Stimulated activated memory B cell treated with anti-CD40 and anti-IgM and Interleukin-4, amounts not matched to agents 10 μg/mL and 1 μg/mL and 100 μg/mL, for 72 hours (primary cell): ENCODE measurements around the gene CAST.
"Not testable (repeated sequence)": the region's sequence is repeated elsewhere in the genome, so short reads cannot be mapped to it uniquely, and the experiment has no call there.

ENCODE experiments used
- ATAC-seq: fragments of 150-1000 bp; cut with Tn5 transposase; 2 replicates; pipeline ENCODE4 v1.10.0; 2021
- H3K27ac Mint-ChIP-seq: one replicate; pipeline ENCODE4 v1.8.0; 2022; ENCODE audit warnings: mild to moderate bottlenecking, mixed read lengths
- H3K27me3 Mint-ChIP-seq: one replicate; pipeline ENCODE4 v1.8.0; 2022; ENCODE audit warnings: mixed read lengths
- H3K36me3 Mint-ChIP-seq: one replicate; pipeline ENCODE4 v1.8.0; 2022; ENCODE audit warnings: mixed read lengths
- H3K4me1 Mint-ChIP-seq: one replicate; pipeline ENCODE4 v1.8.0; 2022; ENCODE audit warnings: mixed read lengths
- H3K4me3 Mint-ChIP-seq: one replicate; pipeline ENCODE4 v1.8.0; 2022; ENCODE audit warnings: mild to moderate bottlenecking, moderate library complexity, mixed read lengths
- H3K9me3 Mint-ChIP-seq: one replicate; pipeline ENCODE4 v1.8.0; 2022; ENCODE audit warnings: mixed read lengths

The CAST gene

DNA sequence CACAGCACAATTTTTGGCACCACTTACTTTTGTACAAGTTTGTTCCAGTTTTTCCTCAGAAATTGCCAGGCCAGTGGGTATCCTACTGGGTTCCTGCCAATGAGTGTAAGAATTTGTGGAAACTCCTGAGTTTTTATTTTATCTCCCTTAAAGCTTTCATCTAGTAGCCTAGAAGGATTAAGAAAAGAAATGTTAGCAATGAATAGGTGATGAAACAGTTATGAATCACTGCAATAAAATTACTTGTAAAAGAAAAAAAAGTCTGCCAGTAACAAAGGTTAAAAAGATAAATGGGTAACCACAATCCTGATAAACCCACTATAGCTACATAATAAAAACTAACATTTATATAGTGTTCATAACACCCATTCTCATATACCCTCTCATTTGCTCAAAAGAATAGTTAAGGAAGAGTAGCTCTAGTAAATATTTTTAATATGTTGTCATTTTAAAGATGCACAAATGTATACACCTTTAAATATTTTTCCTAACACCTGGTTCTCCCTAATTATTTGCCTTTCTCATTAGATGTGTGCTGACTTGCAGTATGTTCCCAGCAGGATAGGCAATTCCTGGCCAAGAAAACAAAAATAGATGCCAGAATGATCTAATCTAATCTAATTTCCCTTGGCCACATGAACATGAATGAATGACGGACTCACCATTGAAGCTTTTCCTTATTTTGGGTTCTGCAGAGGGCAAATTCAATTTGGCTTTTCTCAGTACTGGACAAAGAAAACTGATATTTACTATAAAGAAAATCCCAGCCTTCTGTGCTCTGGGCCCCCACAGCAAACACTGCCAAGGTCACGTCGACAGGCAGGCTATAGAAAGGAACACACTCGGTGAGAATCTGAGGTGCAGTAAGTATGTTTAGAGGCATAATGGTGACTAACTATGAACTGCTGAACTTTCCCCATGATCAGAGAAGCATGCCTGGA, 119.1 kb downstream of the CAST start:
- H3K4me1 Mint-ChIP-seq = no peaks in the 10 kb centered on the region
- ATAC-seq = no peak
- no peaks in the 10 kb centered on the region for H3K27me3 Mint-ChIP-seq
- H3K9me3 Mint-ChIP-seq = no peaks in the 10 kb centered on the region
- H3K27ac Mint-ChIP-seq = no peak overlapping the region
- H3K36me3 Mint-ChIP-seq = peaks cover 61% of the 10 kb centered on the region
- H3K4me3 Mint-ChIP-seq = no peak overlapping the region

DNA sequence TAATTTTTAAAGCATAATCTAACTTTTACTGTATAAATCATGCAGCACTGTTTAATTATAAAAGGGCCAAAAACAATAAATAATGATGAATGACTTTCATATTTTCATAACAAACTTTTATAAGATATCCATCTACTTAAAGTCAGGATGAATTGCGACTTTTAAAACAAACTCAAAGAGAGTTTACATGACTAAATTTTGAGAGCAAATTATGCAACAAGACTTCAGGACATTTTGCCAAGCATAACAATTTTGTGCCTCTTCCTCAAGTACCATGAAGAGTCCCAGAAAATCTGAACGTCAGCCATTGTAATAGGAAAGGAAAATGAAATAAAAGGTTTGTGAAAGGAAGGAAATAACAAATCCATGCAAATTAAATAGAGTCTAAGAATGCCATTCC, 121.2 kb downstream of the CAST start:
- no peak overlapping the region for H3K27ac Mint-ChIP-seq
- H3K27me3 Mint-ChIP-seq = no peaks in the 10 kb centered on the region
- H3K9me3 Mint-ChIP-seq = no peaks in the 10 kb centered on the region
- no peaks in the 10 kb centered on the region for H3K4me1 Mint-ChIP-seq
- no peak for ATAC-seq
- peaks cover 57% of the 10 kb centered on the region for H3K36me3 Mint-ChIP-seq
- no peak overlapping the region for H3K4me3 Mint-ChIP-seq

DNA sequence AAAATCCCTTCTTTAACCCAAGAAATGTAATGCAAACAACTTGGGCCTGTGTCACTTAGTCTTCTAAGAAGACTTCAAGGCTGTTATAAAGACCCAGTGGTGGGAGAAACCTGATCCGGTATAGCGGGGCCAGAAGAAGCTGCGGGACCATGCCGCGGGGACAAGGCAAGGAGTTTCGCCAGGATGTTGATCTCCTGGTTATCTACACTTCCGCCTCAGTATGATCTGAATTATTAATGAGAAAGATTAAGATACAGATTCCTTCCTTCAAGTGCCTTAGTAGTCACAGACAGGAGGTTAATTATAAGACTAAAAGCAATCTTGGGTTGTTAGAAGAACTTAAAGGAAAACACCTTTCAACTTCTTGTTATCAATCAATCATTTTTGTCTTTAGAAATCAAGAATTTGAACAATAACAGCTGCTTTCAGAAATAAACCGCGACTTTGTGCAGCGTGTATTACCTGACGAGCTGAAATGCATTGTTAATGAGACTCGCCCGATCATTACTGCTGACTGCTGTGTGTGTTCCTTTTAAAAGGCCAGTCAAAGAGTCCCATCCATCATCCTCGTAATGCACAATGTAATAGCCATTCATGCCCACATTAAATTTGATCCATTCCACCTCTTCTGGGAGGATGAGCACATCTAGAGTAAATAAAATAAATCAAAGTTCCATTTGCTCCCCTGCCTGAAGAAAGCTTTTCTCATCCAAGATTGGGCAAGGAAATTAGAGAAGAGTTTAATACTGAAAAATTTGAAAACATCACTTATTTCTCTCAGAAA, 123.3 kb downstream of the CAST start:
- Mint-ChIP-seq H3K9me3 (no peaks in the 10 kb centered on the region), H3K36me3 (peaks cover 67% of the 10 kb centered on the region), H3K4me3 (no peak overlapping the region), H3K27ac (peak overlapping the region; percentile 19), H3K27me3 (no peaks in the 10 kb centered on the region), H3K4me1 (no peaks in the 10 kb centered on the region)
- ATAC-seq = no peak

DNA sequence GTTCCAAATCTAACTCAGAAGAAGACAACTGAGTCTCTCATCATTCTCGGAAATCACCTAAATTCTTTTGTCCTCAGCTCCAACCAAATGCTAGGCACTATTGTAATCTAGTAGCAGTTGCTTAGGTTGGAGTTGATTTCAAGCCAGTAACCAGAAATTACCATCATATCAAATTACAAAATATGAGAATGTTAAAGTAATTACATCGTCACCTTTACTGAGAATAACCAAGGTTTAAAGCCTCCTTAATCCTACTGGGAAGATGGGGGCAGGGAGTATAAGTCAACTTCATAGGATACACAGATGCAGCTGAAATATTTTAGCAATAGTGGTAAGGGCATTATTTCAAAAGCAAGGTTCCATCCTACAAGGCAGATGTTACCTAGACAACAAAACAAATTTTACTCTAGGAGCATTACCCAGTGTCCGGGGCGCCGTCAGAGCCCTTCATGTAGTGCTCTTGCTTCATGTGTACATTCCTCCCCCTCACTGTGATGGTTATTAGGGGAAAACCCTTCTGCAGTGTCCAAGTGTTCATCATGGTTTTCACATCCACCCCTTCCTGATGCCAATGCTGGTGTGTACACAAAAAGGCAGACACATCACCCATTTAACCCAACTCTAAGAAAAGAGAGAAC, 126.1 kb downstream of the CAST start:
- Mint-ChIP-seq H3K36me3 (peaks cover 76% of the 10 kb centered on the region), H3K4me3 (no peak overlapping the region), H3K4me1 (no peaks in the 10 kb centered on the region), H3K27me3 (no peaks in the 10 kb centered on the region), H3K9me3 (no peaks in the 10 kb centered on the region), H3K27ac (peak overlapping the region; percentile 34)
- ATAC-seq = no peak

DNA sequence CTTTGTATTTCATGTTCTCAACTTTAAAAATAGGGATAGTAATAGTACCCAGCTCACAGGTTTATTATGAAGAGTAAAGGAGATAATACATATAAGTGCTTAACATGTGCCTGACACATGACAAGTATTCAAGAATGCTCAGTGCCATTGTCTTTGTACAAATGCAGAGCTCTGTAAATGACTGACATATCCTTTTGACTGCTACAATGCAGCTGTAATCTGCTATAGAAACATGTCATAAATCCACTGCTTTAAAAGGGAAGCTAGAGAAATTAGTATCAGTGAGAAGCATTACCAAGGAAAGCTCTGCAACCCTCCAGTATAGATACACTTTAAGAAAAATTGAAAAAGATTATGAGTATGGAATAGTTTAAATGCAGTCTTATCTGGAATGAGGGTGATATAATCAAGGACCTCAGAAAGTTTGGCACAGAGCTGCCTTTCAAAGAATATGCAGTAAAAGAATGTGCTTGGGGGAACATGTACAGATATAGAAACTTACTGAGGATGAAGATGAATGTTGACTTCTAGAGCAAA, 127.7 kb downstream of the CAST start:
- Mint-ChIP-seq H3K27me3 (no peaks in the 10 kb centered on the region), H3K4me1 (no peaks in the 10 kb centered on the region), H3K36me3 (peaks cover 71% of the 10 kb centered on the region), H3K4me3 (no peak overlapping the region), H3K9me3 (no peaks in the 10 kb centered on the region), H3K27ac (no peak overlapping the region)
- no peak for ATAC-seq

DNA sequence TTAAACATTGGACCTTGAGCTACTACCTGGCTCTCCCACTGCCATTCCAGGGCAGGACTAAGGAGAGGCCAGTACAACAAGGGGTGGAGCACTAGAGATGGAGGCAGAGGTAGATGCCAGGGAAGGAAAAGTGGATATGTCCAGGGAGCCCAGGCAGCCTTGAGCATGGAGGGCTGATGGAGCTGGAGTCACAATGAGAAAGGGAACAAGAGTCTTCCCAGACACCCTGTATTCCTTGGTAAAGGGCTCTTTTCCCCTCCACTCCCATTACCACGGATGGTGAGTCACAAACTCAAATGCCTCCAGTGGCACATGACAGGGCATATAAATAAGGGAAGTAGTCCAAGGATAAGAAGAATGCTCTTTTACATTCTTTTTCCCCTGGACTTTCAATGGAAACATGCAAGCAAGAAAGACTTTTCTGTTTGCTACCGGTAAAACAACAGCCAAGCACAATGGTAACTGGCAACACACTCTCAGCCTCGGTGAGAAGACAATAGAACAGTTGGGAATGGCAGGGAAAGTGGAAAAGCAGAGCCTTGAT, 128.9 kb downstream of the CAST start:
- H3K9me3 Mint-ChIP-seq = peaks cover 3% of the 10 kb centered on the region
- H3K36me3 Mint-ChIP-seq = peaks cover 71% of the 10 kb centered on the region
- no peaks in the 10 kb centered on the region for H3K4me1 Mint-ChIP-seq
- no peak overlapping the region for H3K4me3 Mint-ChIP-seq
- no peak for ATAC-seq
- peak overlapping the region; percentile 58 for H3K27ac Mint-ChIP-seq
- no peaks in the 10 kb centered on the region for H3K27me3 Mint-ChIP-seq

DNA sequence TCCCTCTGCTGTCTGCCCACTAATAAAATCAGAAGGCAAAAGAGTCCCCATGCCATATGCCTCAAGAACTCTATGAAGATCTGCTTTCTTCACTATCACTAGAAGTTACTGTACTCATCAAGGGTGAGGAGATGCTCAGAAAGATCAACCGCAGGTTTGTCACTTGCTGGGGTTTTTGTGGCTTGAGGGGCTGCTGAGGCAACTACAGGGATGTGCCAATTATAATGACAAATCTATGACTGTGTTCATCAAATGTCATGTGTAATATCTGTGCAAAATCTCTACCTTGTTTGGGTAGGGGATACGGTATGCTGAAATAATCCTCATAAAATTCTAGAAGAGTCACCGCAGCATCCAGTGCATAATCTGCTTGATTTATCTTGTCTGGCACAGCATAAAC, 132.6 kb downstream of the CAST start:
- Mint-ChIP-seq H3K4me3 (no peak overlapping the region), H3K27ac (no peak overlapping the region), H3K4me1 (no peaks in the 10 kb centered on the region), H3K27me3 (no peaks in the 10 kb centered on the region), H3K9me3 (peaks cover 3% of the 10 kb centered on the region), H3K36me3 (peaks cover 75% of the 10 kb centered on the region)
- no peak for ATAC-seq

DNA sequence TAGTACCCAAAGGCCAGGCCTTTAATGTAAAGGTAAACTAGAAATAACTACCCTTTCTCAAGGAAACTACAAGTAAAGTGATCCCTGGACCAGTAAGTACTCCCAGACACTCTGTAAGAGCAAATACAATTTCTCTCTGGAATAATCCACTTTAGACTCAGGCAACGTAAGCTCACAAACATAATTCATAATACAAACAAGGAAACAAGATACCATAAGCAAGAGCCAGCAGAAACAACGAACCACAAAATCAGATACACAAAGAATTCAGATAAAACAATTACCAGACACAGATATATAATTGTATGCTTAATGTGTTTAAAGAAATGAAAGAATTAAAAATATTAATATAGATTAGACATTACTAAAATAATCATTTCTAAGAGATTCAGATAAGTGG, 133.4 kb downstream of the CAST start:
- Mint-ChIP-seq H3K27me3 (no peaks in the 10 kb centered on the region), H3K27ac (no peak overlapping the region), H3K4me1 (no peaks in the 10 kb centered on the region), H3K4me3 (no peak overlapping the region), H3K9me3 (peaks cover 3% of the 10 kb centered on the region), H3K36me3 (peaks cover 73% of the 10 kb centered on the region)
- ATAC-seq = no peak

DNA sequence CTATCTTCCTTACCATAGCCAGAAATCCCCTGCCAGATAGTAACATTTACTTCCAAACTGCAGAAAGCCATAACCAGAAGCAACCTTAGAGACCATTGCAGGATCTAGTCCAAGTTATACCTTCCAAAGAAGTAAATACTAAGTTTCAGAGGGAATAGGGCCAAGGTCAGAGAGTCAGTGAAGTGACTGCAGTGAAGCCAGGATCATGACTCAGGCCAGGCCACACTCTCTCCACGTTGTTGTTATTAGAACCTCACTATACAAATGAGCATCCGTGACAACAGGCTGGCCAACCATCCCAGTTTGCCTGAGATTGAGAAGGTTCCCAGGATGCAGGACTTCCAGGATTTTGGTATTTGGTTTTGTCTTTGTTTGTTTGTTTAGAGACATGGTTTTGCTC, 134.3 kb downstream of the CAST start:
- Mint-ChIP-seq H3K4me3 (no peak overlapping the region), H3K27ac (no peak overlapping the region), H3K4me1 (no peaks in the 10 kb centered on the region), H3K36me3 (peaks cover 73% of the 10 kb centered on the region), H3K9me3 (peaks cover 3% of the 10 kb centered on the region), H3K27me3 (no peaks in the 10 kb centered on the region)
- no peak for ATAC-seq

DNA sequence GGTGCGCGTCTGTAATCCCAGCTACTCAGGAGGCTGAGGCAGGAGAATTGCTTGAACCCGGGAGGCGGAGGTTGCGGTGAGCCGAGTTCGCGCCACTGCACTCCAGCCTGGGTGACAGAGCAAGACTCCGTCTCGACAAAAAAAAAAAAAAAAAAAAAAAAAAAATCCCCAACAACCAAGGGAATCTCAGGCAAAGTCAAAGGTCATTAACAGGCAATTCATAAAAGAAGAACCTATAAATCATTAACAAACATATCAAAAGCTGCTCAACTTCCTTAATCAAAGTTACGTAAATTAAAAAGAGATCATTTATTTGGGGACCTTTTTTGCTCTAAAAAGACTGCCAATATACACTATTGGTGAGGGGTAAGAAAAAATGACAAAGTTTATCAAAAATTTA, 139.5 kb downstream of the CAST start:
- ATAC-seq, H3K9me3 Mint-ChIP-seq, H3K4me3 Mint-ChIP-seq, H3K27ac Mint-ChIP-seq, H3K27me3 Mint-ChIP-seq: not testable (repeated sequence)
- Mint-ChIP-seq H3K4me1 (peaks cover 40% of the 10 kb centered on the region), H3K36me3 (peaks cover 58% of the 10 kb centered on the region)

DNA sequence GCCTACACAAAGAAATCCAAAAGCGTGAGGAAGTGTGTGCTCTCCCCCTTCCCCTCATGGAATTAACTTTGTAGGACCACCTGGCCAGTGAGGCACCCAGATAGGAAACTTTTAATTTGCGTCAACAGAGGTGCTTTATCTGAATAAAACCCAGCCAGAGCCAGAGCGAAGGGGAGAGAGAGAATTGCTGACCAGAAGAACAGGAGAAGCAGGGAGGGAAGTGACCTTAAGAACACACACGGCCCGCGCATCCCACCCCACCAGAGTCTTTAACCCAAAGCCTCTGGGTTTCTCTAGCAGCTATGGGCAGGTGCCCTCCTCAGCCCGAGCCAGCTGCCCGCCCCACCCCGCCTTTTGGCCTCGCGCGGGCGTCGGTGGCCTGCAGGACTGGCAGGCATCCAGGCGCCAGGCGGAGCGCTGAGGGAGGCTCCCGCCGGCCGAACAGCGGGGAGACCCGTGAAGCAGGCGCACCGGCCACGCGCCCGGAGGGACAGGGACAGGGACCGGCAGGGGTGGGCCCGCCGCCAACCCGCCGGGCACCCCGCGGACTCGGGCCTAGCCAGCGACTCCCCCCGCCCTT, 145.0 kb downstream of the CAST start:
- Mint-ChIP-seq H3K4me3 (peak overlapping the region; percentile 93), H3K36me3 (peaks cover 18% of the 10 kb centered on the region), H3K27me3 (no peaks in the 10 kb centered on the region), H3K4me1 (peaks cover 49% of the 10 kb centered on the region), H3K27ac (peak overlapping the region; percentile 98), H3K9me3 (no peaks in the 10 kb centered on the region)
- ATAC-seq = no peak

DNA sequence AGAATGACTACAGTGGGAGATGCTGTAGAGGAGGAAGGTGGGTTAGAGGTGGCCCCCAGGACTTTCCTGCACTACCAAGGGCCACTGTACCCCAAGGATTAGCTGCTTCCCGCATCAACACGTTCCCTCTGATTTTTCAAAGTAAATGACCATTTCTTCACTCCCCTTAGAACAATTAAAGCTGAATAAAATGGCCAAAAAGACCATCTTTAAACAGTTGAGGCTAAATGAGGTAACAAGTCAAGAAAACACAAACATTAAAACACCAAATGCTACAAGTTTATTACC, 146.3 kb downstream of the CAST start:
- Mint-ChIP-seq H3K27ac (peak overlapping the region; percentile 98), H3K4me1 (peaks cover 37% of the 10 kb centered on the region), H3K36me3 (peaks cover 6% of the 10 kb centered on the region), H3K27me3 (no peaks in the 10 kb centered on the region), H3K9me3 (no peaks in the 10 kb centered on the region), H3K4me3 (peak overlapping the region; percentile 93)
- ATAC-seq = no peak

DNA sequence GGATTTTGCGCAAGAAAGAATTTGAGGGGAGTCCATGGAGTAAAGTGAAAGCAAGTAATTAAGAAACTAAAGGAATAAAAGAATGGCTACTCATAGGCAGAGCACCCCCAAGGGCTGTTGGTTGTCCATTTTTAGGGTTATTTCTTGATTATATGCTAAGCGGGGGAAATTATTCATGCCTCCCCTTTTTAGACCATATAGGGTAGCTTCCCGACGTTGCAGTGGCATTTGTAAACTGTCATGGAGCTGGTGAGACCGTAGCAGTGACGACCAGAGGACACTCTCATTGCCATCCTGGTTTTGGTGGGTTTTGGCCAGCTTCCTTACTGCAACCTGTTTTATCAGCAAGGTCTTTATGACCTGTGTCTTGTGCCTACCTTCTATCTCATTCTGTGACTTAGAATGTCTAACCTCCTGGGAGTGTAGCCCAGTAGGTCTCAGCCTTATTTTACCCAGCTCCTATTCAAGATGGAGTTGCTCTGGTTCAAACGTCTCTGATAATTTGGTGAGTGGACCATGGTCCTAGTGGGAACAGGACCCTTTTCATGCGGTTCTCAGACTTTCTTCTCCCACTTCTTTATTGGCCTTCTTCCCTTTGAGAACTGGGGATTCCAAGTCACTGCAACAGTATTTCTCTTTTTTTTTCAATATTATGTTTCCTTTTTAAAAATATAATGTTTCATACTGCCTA, 146.8 kb downstream of the CAST start:
- Mint-ChIP-seq H3K27me3 (no peaks in the 10 kb centered on the region), H3K4me3 (peak overlapping the region; percentile 93), H3K9me3 (no peaks in the 10 kb centered on the region), H3K27ac (peak overlapping the region; percentile 98), H3K36me3 (peaks cover under 1% of the 10 kb centered on the region), H3K4me1 (peaks cover 32% of the 10 kb centered on the region)
- no peak for ATAC-seq

DNA sequence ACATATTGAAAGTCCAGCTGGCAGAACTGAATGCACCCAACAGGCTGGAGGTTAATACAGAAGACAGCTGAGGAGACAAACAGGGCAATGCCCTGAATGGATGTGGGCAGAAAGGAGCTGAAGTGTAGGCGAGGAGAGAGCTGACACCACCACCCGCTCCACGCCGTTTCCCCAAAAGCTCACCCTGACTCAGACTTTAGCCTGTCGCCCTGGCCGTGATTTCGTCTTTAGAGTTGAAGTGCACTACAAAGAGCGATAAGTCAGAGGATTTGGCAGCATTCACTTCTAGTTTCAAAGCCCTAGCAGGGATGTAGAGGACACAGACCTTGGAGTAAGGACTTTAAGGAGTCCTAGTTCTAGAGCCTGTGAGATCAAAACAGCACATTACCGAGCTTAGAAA, 147.7 kb downstream of the CAST start:
- Mint-ChIP-seq H3K4me3 (no peak overlapping the region), H3K27ac (no peak overlapping the region), H3K27me3 (no peaks in the 10 kb centered on the region), H3K9me3 (no peaks in the 10 kb centered on the region), H3K36me3 (no peaks in the 10 kb centered on the region), H3K4me1 (peaks cover 25% of the 10 kb centered on the region)
- no peak for ATAC-seq
